CD4-positive, alpha-beta T cell (primary cell): ENCODE measurements around the gene HIVEP3. TPM values are rescaled to one million over a fixed set of nuclear protein-coding genes. Genes with fewer than 3 reads are reported as not detected.
A peak's percentile ranks its signal among the peaks of the same experiment; 100 is the strongest.

Experiments
- ATAC-seq: fragments of 200-7000 bp; cut with Tn5 transposase; one replicate; pipeline ENCODE4 v1.10.0; 2022; ENCODE audit warnings: mild to moderate bottlenecking; ENCODE audit not compliant: poor library complexity
- CTCF ChIA-PET: fragments of 350-600 bp; sonication (Branson Sonifier 250); formaldehyde crosslinking; loops from one replicate; lab custom pipeline; 2021; ENCODE audit warnings: antibody characterized with exemption, inconsistent platforms; lab: Charles Lee
- POLR2A ChIA-PET: fragments of 350-600 bp; sonication (Branson Sonifier 250); formaldehyde crosslinking; loops from one replicate; lab custom pipeline; 2021; ENCODE audit warnings: antibody characterized with exemption, inconsistent platforms; lab: Charles Lee
- DNase-seq, 14 experiments: peaks; one replicate each; pipeline ENCODE4 v3.0.0-alpha.2; 2013 to 2020; ENCODE audit warnings: mixed read lengths in 2 of 14
- H3K27ac ChIP-seq, 2 donors: one replicate each; pipeline versions ENCODE4 v1.5.1 to v1.7.0; 2013; ENCODE audit warnings: low read length in 2 of 2, low read depth in 1 of 2, mild to moderate bottlenecking in 1 of 2
- H3K27me3 ChIP-seq, 2 experiments: 1 replicate in 1 of 2; 2 replicates in 1 of 2; pipeline versions ENCODE4 v1.6.1 to v1.7.0; 2013; ENCODE audit warnings: low read length in 2 of 2, control low read depth in 1 of 2, mild to moderate bottlenecking in 1 of 2, moderate library complexity in 1 of 2; ENCODE audit not compliant: insufficient read depth in 2 of 2, control insufficient read depth in 1 of 2
- H3K36me3 ChIP-seq: one replicate; pipeline ENCODE4 v1.6.1; 2013; ENCODE audit warnings: low read length, control low read depth; ENCODE audit not compliant: insufficient read depth
- H3K4me1 ChIP-seq: one replicate; pipeline ENCODE4 v1.6.1; 2013; ENCODE audit warnings: low read length, control low read depth; ENCODE audit not compliant: insufficient read depth
- H3K4me3 ChIP-seq: one replicate; pipeline ENCODE4 v1.5.1; 2013; ENCODE audit warnings: mild to moderate bottlenecking, low read length, moderate library complexity
- H3K9me3 ChIP-seq, 2 experiments: 1 replicate in 1 of 2; 2 replicates in 1 of 2; pipeline versions ENCODE4 v1.6.1 to v1.7.0; 2013; ENCODE audit warnings: low read length in 2 of 2, mild to moderate bottlenecking in 2 of 2, control low read depth in 1 of 2, moderate library complexity in 1 of 2; ENCODE audit not compliant: control insufficient read depth in 1 of 2, insufficient read depth in 1 of 2
- H3K27ac Mint-ChIP-seq: one replicate; pipeline ENCODE4 v1.8.0; 2020; ENCODE audit warnings: mixed read lengths
- H3K27me3 Mint-ChIP-seq: one replicate; pipeline ENCODE4 v1.8.0; 2021; ENCODE audit warnings: mixed read lengths
- H3K36me3 Mint-ChIP-seq: one replicate; pipeline ENCODE4 v1.8.0; 2021; ENCODE audit warnings: low read depth, mixed read lengths
- H3K4me1 Mint-ChIP-seq: one replicate; pipeline ENCODE4 v1.8.0; 2021; ENCODE audit warnings: low read depth, mixed read lengths
- H3K4me3 Mint-ChIP-seq: one replicate; pipeline ENCODE4 v1.8.0; 2020; ENCODE audit warnings: mild to moderate bottlenecking, mixed read lengths
- H3K9me3 Mint-ChIP-seq: one replicate; pipeline ENCODE4 v1.8.0; 2020; ENCODE audit warnings: mixed read lengths
- intact Hi-C, 2 experiments: fragments of 100-400 bp; cut with DNase I in 1 of 2; cut with micrococcal nuclease in 1 of 2; formaldehyde crosslinking; loops; one replicate each; pipeline versions ENCODE4 v1.15.1 to v1.9.0; 2023 to 2025; cut with DNase I, micrococcal nuclease
- total RNA-seq, 174 experiments: library from RNA in 2 of 174; stranded (reverse) in 2 of 174; gene quantifications; one replicate each; pipeline ENCODE4 v1.2.3 and lab custom pipeline; 2021 to 2026
- TF ChIP-seq, protein P1 (sequence below): fragments of 200-600 bp; IDR thresholded peaks from one replicate; pipeline ENCODE4 v1.8.0; 2022; ENCODE audit warnings: antibody characterized with exemption, mild to moderate bottlenecking

Gene HIVEP3
- total RNA-seq, 2 experiments from 2014 or later: 5.1 to 5.4 TPM

DNA sequence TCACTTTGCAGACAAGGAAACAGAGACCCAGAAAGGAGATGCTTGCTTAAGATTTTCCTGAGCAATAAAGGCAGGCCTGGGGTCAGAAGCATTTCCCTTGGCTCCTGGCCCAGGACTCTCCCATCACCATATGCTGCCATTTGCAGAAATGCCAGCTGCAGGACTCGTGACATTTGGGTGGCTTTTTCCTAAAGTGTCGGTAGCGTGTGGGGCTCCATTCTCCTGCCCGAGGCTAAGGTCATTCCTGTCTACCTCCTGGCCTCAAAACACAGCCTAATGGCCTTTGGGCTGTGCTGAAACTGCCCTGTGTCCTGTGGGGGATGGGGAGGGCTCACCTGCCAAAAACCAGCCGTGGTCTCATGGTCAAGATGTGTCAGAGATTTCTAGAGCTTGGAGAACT lies 218.1 kb downstream of the HIVEP3 start:
- ChIA-PET POLR2A (no interaction called here), CTCF (no interaction called here)
- Histone ChIP-seq H3K9me3 (no peaks in the 10 kb centered on the region), H3K4me3 (no peak overlapping the region), H3K4me1 (peaks cover 9% of the 10 kb centered on the region), H3K27ac (no peak overlapping the region), H3K36me3 (no peaks in the 10 kb centered on the region), H3K27me3 (no peaks in the 10 kb centered on the region)
- ATAC-seq: no peak
- no peaks in the 10 kb centered on the region for H3K36me3 Mint-ChIP-seq
- no peaks in the 10 kb centered on the region for H3K9me3 Mint-ChIP-seq
- H3K4me3 Mint-ChIP-seq: no peak overlapping the region
- no peak for DNase-seq
- H3K27me3 Mint-ChIP-seq: no peaks in the 10 kb centered on the region
- intact Hi-C loops: no loop called here
- TF ChIP-seq, protein P1, sequence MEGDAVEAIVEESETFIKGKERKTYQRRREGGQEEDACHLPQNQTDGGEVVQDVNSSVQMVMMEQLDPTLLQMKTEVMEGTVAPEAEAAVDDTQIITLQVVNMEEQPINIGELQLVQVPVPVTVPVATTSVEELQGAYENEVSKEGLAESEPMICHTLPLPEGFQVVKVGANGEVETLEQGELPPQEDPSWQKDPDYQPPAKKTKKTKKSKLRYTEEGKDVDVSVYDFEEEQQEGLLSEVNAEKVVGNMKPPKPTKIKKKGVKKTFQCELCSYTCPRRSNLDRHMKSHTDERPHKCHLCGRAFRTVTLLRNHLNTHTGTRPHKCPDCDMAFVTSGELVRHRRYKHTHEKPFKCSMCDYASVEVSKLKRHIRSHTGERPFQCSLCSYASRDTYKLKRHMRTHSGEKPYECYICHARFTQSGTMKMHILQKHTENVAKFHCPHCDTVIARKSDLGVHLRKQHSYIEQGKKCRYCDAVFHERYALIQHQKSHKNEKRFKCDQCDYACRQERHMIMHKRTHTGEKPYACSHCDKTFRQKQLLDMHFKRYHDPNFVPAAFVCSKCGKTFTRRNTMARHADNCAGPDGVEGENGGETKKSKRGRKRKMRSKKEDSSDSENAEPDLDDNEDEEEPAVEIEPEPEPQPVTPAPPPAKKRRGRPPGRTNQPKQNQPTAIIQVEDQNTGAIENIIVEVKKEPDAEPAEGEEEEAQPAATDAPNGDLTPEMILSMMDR: no peak
- H3K27ac Mint-ChIP-seq: no peak overlapping the region
- no peaks in the 10 kb centered on the region for H3K4me1 Mint-ChIP-seq

- Mint-ChIP-seq H3K27me3 (no peaks in the 10 kb centered on the region), H3K9me3 (no peaks in the 10 kb centered on the region), H3K4me1 (no peaks in the 10 kb centered on the region), H3K27ac (no peak overlapping the region), H3K36me3 (no peaks in the 10 kb centered on the region), H3K4me3 (no peak overlapping the region)
- intact Hi-C loops: no loop called here
- POLR2A ChIA-PET: no interaction called here
- no peaks in the 10 kb centered on the region for H3K27me3 ChIP-seq
- TF ChIP-seq, protein P1: no peak
- H3K4me1 ChIP-seq: peaks cover 12% of the 10 kb centered on the region
- H3K36me3 ChIP-seq: no peaks in the 10 kb centered on the region
- CTCF ChIA-PET: no interaction called here
- H3K4me3 ChIP-seq: no peak overlapping the region
- H3K27ac ChIP-seq: no peak overlapping the region
- no peaks in the 10 kb centered on the region for H3K9me3 ChIP-seq
- ATAC-seq (no peak), DNase-seq (no peak)
Measured at GRCh38 chr1:41699861-41700248, 218.9 kb downstream of the HIVEP3 start.

- Mint-ChIP-seq H3K36me3 (no peaks in the 10 kb centered on the region), H3K27ac (no peak overlapping the region), H3K4me3 (no peak overlapping the region), H3K9me3 (no peaks in the 10 kb centered on the region), H3K4me1 (no peaks in the 10 kb centered on the region), H3K27me3 (no peaks in the 10 kb centered on the region)
- intact Hi-C loops: no loop called here
- ChIA-PET POLR2A (no interaction called here), CTCF (no interaction called here)
- DNase-seq (peak in 2 of 14 experiments; percentile 43 to 48), ATAC-seq (no peak)
- no peak overlapping the region for H3K27ac ChIP-seq
- H3K4me3 ChIP-seq: no peak overlapping the region
- H3K36me3 ChIP-seq: no peaks in the 10 kb centered on the region
- H3K9me3 ChIP-seq: no peaks in the 10 kb centered on the region
- peaks cover 12% of the 10 kb centered on the region for H3K4me1 ChIP-seq
- H3K27me3 ChIP-seq: no peaks in the 10 kb centered on the region
- TF ChIP-seq, protein P1: no peak
Measured at GRCh38 chr1:41698916-41699860, 219.5 kb downstream of the HIVEP3 start.
